Osteocyte (in vitro differentiated cells): ENCODE results near the gene ANKRD39. TPM values are rescaled to one million over a fixed set of nuclear protein-coding genes. Genes with fewer than 3 reads are reported as not detected.

Source experiments
- DNase-seq: peaks from one replicate; pipeline ENCODE4 v3.0.0; 2021; ENCODE audit warnings: mixed read lengths; ENCODE audit not compliant: unreplicated experiment; ENCODE audit errors: extremely low spot score
- H3K27ac Mint-ChIP-seq: one replicate; pipeline ENCODE4 v1.8.0; 2021; ENCODE audit warnings: mild to moderate bottlenecking, mixed read lengths; ENCODE audit not compliant: unreplicated experiment
- H3K27me3 Mint-ChIP-seq: one replicate; pipeline ENCODE4 v1.8.0; 2021; ENCODE audit warnings: mixed read lengths; ENCODE audit not compliant: unreplicated experiment
- H3K36me3 Mint-ChIP-seq: one replicate; pipeline ENCODE4 v1.8.0; 2021; ENCODE audit warnings: mixed read lengths; ENCODE audit not compliant: unreplicated experiment
- H3K4me1 Mint-ChIP-seq: one replicate; pipeline ENCODE4 v1.8.0; 2021; ENCODE audit warnings: mixed read lengths; ENCODE audit not compliant: unreplicated experiment
- H3K4me3 Mint-ChIP-seq: one replicate; pipeline ENCODE4 v1.8.0; 2021; ENCODE audit warnings: mild to moderate bottlenecking, moderate library complexity, mixed read lengths; ENCODE audit not compliant: unreplicated experiment
- H3K9me3 Mint-ChIP-seq: one replicate; pipeline ENCODE4 v1.8.0; 2021; ENCODE audit warnings: mixed read lengths; ENCODE audit not compliant: unreplicated experiment
- CTCF ChIP-seq: fragments of 200-600 bp; sonication (generic); IDR thresholded peaks from 2 replicates; pipeline ENCODE4 v1.5.0; 2021; ENCODE audit warnings: antibody characterized with exemption, mild to moderate bottlenecking, moderate library complexity
- total RNA-seq: library from RNA; stranded (reverse); gene quantifications from 2 replicates; pipeline ENCODE4 v1.2.1, GENCODE V29; 2021

The ANKRD39 gene
- total RNA-seq, 1 donor from 2014 or later: 12.4 TPM

DNA sequence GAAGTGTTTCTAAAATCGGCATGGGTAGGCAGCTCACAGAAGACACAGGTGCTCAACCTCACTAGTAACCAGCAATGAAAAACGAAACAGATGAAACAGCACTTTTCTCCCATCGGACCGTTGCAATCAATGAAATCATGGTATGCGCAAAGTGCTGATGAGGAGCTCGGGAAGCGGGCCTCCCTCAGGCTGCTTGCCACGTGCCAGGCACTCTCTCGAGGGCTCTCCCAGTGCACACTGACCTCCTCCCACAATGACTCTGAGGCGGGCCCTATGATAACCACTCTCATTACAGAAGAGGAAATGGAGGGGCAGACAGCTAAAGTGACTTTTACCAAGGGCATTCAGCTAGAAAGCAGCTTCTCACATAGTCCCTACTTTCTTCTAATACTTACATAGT lies 10.2 kb downstream of the ANKRD39 start:
- TF ChIP-seq CTCF: no peak
- DNase-seq: no peak
- Mint-ChIP-seq H3K4me1 (no peaks in the 10 kb centered on the region), H3K4me3 (no peak overlapping the region), H3K36me3 (peaks cover 15% of the 10 kb centered on the region), H3K27me3 (no peaks in the 10 kb centered on the region), H3K27ac (no peak overlapping the region), H3K9me3 (no peaks in the 10 kb centered on the region)

DNA sequence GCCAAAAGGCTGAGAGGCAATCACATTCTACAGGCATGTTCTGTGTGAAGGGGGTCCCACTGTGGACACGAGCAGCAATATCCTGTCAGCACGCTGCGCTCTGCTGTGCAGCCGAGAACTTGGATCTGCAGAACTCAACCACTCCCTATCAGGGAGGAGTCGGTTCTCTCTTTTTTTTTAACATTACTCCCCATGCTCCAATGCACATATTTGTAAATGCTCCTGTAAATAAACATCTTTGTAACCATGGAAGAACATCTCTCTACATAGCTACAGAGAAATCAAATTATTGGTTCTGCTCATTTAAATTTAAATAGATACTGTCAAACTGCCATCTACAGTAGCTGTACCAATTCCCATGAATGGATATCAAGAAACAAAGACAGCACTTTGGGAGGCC lies 11.0 kb downstream of the ANKRD39 start:
- peaks cover 12% of the 10 kb centered on the region for H3K36me3 Mint-ChIP-seq
- no peak for DNase-seq
- no peak for TF ChIP-seq CTCF
- no peaks in the 10 kb centered on the region for H3K9me3 Mint-ChIP-seq
- no peak overlapping the region for H3K4me3 Mint-ChIP-seq
- H3K27me3 Mint-ChIP-seq: no peaks in the 10 kb centered on the region
- H3K4me1 Mint-ChIP-seq: peaks cover 2% of the 10 kb centered on the region
- no peak overlapping the region for H3K27ac Mint-ChIP-seq

- Mint-ChIP-seq H3K4me3 (no peak overlapping the region), H3K9me3 (no peaks in the 10 kb centered on the region), H3K27me3 (no peaks in the 10 kb centered on the region), H3K4me1 (peaks cover 2% of the 10 kb centered on the region), H3K27ac (no peak overlapping the region), H3K36me3 (peaks cover 10% of the 10 kb centered on the region)
- DNase-seq: no peak
- TF ChIP-seq CTCF: no peak
Observed at GRCh38 chr2:96844405-96844808, 13.4 kb downstream of the ANKRD39 start.

GRCh38 chr2:96843538-96844268 lies 14.1 kb downstream of the ANKRD39 start, which contains the start of gene ANKRD23:
TSS of gene ANKRD23 (minus strand) at chr2:96844021. CDS start at chr2:96843992, 29 bp downstream.
- H3K4me1 Mint-ChIP-seq: peaks cover 2% of the 10 kb centered on the region
- no peak for TF ChIP-seq CTCF
- no peaks in the 10 kb centered on the region for H3K9me3 Mint-ChIP-seq
- DNase-seq: no peak
- peaks cover 10% of the 10 kb centered on the region for H3K36me3 Mint-ChIP-seq
- no peak within 1 kb of the TSS for H3K27ac Mint-ChIP-seq
- H3K4me3 Mint-ChIP-seq: no peak within 1 kb of the TSS
- H3K27me3 Mint-ChIP-seq: no peaks in the 10 kb centered on the region

DNA sequence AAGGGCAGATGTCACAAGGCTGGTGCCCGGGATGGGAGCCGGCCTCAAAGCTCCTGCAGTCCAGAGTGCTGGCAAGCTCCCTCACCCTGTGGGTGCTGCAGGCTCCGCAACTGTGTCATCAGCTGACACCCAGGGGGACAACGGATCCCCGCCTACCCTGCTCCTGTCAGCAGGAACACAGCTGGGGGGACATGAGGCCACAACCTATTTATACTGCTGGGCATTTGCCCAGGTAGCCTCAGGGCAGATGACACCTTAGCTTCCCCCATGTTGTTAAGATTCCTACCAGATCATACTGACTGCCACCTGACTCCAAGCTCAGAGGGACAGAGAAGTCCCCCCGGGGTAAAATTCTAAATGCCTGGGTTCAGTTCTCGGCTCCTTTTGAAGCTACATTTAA lies 15.2 kb downstream of the ANKRD39 start:
- DNase-seq: no peak
- no peaks in the 10 kb centered on the region for H3K9me3 Mint-ChIP-seq
- TF ChIP-seq CTCF: no peak
- H3K4me3 Mint-ChIP-seq: no peak overlapping the region
- no peaks in the 10 kb centered on the region for H3K27me3 Mint-ChIP-seq
- H3K36me3 Mint-ChIP-seq: peaks cover 5% of the 10 kb centered on the region
- no peak overlapping the region for H3K27ac Mint-ChIP-seq
- H3K4me1 Mint-ChIP-seq: peaks cover 2% of the 10 kb centered on the region
